HepG2 (cell line): ENCODE measurements around the gene GLIS1. TPM values are rescaled to one million over a fixed set of nuclear protein-coding genes. Genes with fewer than 3 reads are reported as not detected.

ENCODE experiments used
- ATAC-seq: fragments of 200-7000 bp; cut with Tn5 transposase; 3 replicates; pipeline ENCODE4 v1.9.1; 2020; ENCODE audit warnings: mild to moderate bottlenecking, moderate library complexity
- BruUV-seq: library from RNA; stranded (reverse); fragments of 400-500 nt; replicated peaks from 2 replicates; lab custom pipeline; 2021; lab: Mats Ljungman, UMichigan
- CTCF ChIA-PET: fragments of 300-600 bp; formaldehyde crosslinking; extraction: SDS; loops from one replicate; lab custom pipeline; 2021; ENCODE audit warnings: low total read pairs, inconsistent platforms, low intra/inter-chr PET ratio; lab: Yijun Ruan, JAX
- POLR2A ChIA-PET: fragments of 350-600 bp; sonication (Branson Sonifier 250); formaldehyde crosslinking; loops from one replicate; lab custom pipeline; 2020; ENCODE audit warnings: antibody characterized with exemption, inconsistent platforms; lab: Yijun Ruan, JAX
- DNase-seq: peaks from one replicate; pipeline ENCODE4 v3.0.0-alpha.2; 2015; ENCODE audit warnings: low spot score
- FAIRE-seq: peaks from 3 replicates; lab custom pipeline; 2011; peaks lifted over from hg19 to GRCh38; lab: Jason Lieb, UNC
- H2AFZ ChIP-seq: one replicate; pipeline ENCODE4 v1.6.1; 2011; ENCODE audit warnings: low read length, inconsistent platforms
- H3K27ac ChIP-seq: fragments of 300-600 bp; 3 replicates; pipeline ENCODE4 v1.8.0; 2011; ENCODE audit warnings: mixed run types, mild to moderate bottlenecking, mixed read lengths, low read length, inconsistent platforms; ENCODE audit not compliant: insufficient read depth; ENCODE audit errors: extremely low read length
- H3K27me3 ChIP-seq, 2 experiments: fragments of 200-600 bp in 1 of 2; 2 replicates in 1 of 2; 3 replicates in 1 of 2; pipeline versions ENCODE4 v1.6.0 to v1.8.0; 2011; ENCODE audit warnings: low read length in 2 of 2, mild to moderate bottlenecking in 2 of 2, moderate library complexity in 2 of 2, inconsistent platforms in 1 of 2; ENCODE audit not compliant: insufficient read depth in 2 of 2, control insufficient read depth in 1 of 2
- H3K36me3 ChIP-seq, 2 experiments: fragments of 200-600 bp in 1 of 2; replicated peaks in 1 of 2; 2 replicates in 1 of 2; 3 replicates in 1 of 2; pipeline versions ENCODE4 v1.5.1 to v1.8.0; 2011; ENCODE audit warnings: low read length in 2 of 2, inconsistent platforms in 1 of 2; ENCODE audit not compliant: insufficient read depth in 2 of 2, control insufficient read depth in 1 of 2
- H3K4me1 ChIP-seq: 2 replicates; pipeline ENCODE4 v1.5.1; 2012; ENCODE audit warnings: low read length, inconsistent platforms; ENCODE audit not compliant: insufficient read depth
- H3K4me2 ChIP-seq: 2 replicates; pipeline ENCODE4 v1.6.0; 2011; ENCODE audit warnings: low read depth, low read length, inconsistent platforms
- H3K4me3 ChIP-seq, 3 experiments: fragments of 200-600 bp in 1 of 3; sonication (generic), shearing (Covaris generic) in 1 of 3; replicated peaks in 1 of 3; 2 replicates each; pipeline ENCODE4 v1.5.1; 2011 to 2016; ENCODE audit warnings: low read length in 3 of 3, inconsistent platforms in 2 of 3, low read depth in 2 of 3, mild to moderate bottlenecking in 2 of 3, control low read depth in 1 of 3, mixed read lengths in 1 of 3; ENCODE audit not compliant: insufficient read depth in 1 of 3
- H3K79me2 ChIP-seq: one replicate; pipeline ENCODE4 v1.6.1; 2011; ENCODE audit warnings: low read length, inconsistent platforms; ENCODE audit not compliant: insufficient read depth
- H3K9ac ChIP-seq: 2 replicates; pipeline ENCODE4 v1.6.0; 2011; ENCODE audit warnings: mild to moderate bottlenecking, low read depth, low read length, inconsistent platforms; ENCODE audit not compliant: insufficient read depth
- H3K9me3 ChIP-seq: 2 replicates; pipeline ENCODE4 v1.5.1; 2012; ENCODE audit warnings: mild to moderate bottlenecking, low read length
- H4K20me1 ChIP-seq: 2 replicates; pipeline ENCODE4 v1.6.0; 2011; ENCODE audit warnings: inconsistent platforms, mild to moderate bottlenecking, low read length, moderate library complexity; ENCODE audit not compliant: insufficient read depth
- AHR ChIP-seq: IDR thresholded peaks from 2 replicates; pipeline ENCODE4 v1.6.1; 2018; ENCODE audit warnings: missing genetic modification reagents, missing compliant biosample characterization
- CEBPB ChIP-seq: IDR thresholded peaks from 2 replicates; pipeline ENCODE4 v1.6.1; 2011; ENCODE audit warnings: low read depth, low read length, improper control_type of control experiment, borderline replicate concordance
- CHD4 ChIP-seq: fragments of 200-600 bp; sonication (generic); IDR thresholded peaks from 2 replicates; pipeline ENCODE4 v1.7.0; 2017; ENCODE audit warnings: mild to moderate bottlenecking, low read length, borderline replicate concordance
- HOXA7 ChIP-seq: sonication (generic); formaldehyde crosslinking; IDR thresholded peaks from 2 replicates; pipeline ENCODE4 v1.8.1; 2022; ENCODE audit warnings: mild to moderate bottlenecking, missing genetic modification reagents, moderate library complexity
- SRSF1 ChIP-seq: fragments of 200-400 bp; formaldehyde crosslinking; optimal IDR thresholded peaks from 2 replicates; pipeline ENCODE3; 2017; ENCODE audit warnings: mild to moderate bottlenecking, low read depth, low read length, moderate library complexity
- ZFP36 ChIP-seq: fragments of 150-350 bp; IDR thresholded peaks from 2 replicates; pipeline ENCODE4 v1.6.1; 2018; ENCODE audit warnings: borderline replicate concordance, low read length, low read depth; ENCODE audit not compliant: partially characterized antibody
- ZNF263 ChIP-seq: sonication (generic); formaldehyde crosslinking; IDR thresholded peaks from 2 replicates; pipeline ENCODE4 v1.4.0; 2020; ENCODE audit warnings: missing genetic modification reagents
- ZNF766 ChIP-seq: sonication (generic); formaldehyde crosslinking; IDR thresholded peaks from 2 replicates; pipeline ENCODE4 v1.5.0; 2020; ENCODE audit warnings: missing genetic modification reagents, borderline replicate concordance
- WGBS: methylation state at CpG from one replicate; pipeline ENCODE4 v1.1.6; 2017; ENCODE audit warnings: low lambda C conversion rate; 5-methylcytosine and 5-hydroxymethylcytosine counted together
- in situ Hi-C: cut with HindIII; loops from 2 replicates; pipeline ENCODE4 v1.10.0; 2017; ENCODE audit warnings: low pct_unique_long_range_greater_than_20kb; ENCODE audit not compliant: extremely low pct_ligation_motif_present
- intact Hi-C: fragments of 100-400 bp; cut with micrococcal nuclease; formaldehyde crosslinking; loops from one replicate; pipeline ENCODE4 v1.10.0; 2022; ENCODE audit not compliant: unreplicated experiment
- polyA plus RNA-seq, 8 experiments: library from polyadenylated mRNA; depleted of rRNA in 3 of 8; stranded (reverse) in 7 of 8; unstranded in 1 of 8; fragments of >200 nt; fragmentation: Illumina TruSeq in 4 of 8; extraction: Trizol in 4 of 8; gene quantifications; 2 replicates each; pipeline versions ENCODE4 v1.2.1 to v1.2.3, GENCODE V29; 2011 to 2016; ENCODE audit warnings: low read depth in 4 of 8, missing spikeins in 1 of 8, mixed read lengths in 1 of 8; ENCODE audit not compliant: insufficient read depth in 1 of 8
- total RNA-seq, 5 experiments: library from RNA; depleted of rRNA; stranded (reverse); fragments of >200 nt; fragmentation: Illumina TruSeq; extraction: Trizol; gene quantifications; 2 replicates each; pipeline ENCODE4 v1.2.3, GENCODE V29; 2016; ENCODE audit warnings: low read depth in 1 of 5

Gene GLIS1
- total and polyA plus RNA-seq, 2 of the 13 experiments (the other 11 are each of a cell fraction or from before 2014, with no cell fraction given): 0.03 TPM; not detected in 1

DNA sequence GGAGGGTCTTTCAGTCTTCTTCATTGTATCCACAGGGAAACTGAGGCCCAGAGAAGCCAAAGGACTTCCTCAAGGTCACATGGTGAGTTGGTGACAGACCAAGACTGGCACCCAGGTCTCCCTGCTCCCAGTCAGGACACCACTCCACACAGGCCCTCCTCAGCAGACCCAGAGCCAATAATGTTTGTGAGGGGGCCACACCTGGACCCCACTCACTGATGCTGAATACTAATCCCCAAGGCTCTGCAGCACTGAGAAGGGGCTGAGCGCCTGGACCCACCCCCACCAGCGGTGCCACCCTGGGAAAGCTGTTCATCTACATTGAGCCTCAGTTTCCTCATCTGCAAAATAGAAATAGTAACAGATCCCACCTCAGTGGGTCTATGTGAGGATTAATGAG is 79.5 kb downstream of the GLIS1 start:
- H3K4me2 ChIP-seq: no peak overlapping the region
- BruUV-seq: no TSS peak
- H3K27ac ChIP-seq: no peak overlapping the region
- TF ChIP-seq CHD4: no peak
- no peak for TF ChIP-seq SRSF1
- TF ChIP-seq, all 625 proteins: peak for 0
- intact Hi-C loops: no loop called here
- ChIA-PET POLR2A (no interaction called here), CTCF (no interaction called here)
- ATAC-seq (no peak), FAIRE-seq (no peak), DNase-seq (no peak)
- Histone ChIP-seq H3K36me3 (no peaks in the 10 kb centered on the region), H3K27me3 (peaks cover 7 to 41% of the 10 kb centered on the region in 2 experiments; a peak in 4 of 5 replicates), H4K20me1 (no peaks in the 10 kb centered on the region), H3K4me3 (no peak overlapping the region), H3K79me2 (no peaks in the 10 kb centered on the region), H3K9me3 (no peaks in the 10 kb centered on the region), H3K9ac (no peak overlapping the region), H2AFZ (no peak overlapping the region), H3K4me1 (peaks cover 10% of the 10 kb centered on the region)
- in situ Hi-C loops: no loop called here
- WGBS: 13% methylated on average over 2 of the region's 2 CpGs

- intact Hi-C loops (no loop called here), in situ Hi-C loops (no loop called here)
- Histone ChIP-seq H3K36me3 (no peaks in the 10 kb centered on the region), H3K9me3 (no peaks in the 10 kb centered on the region), H3K4me2 (no peak overlapping the region), H2AFZ (no peak overlapping the region), H3K4me1 (peaks cover 10% of the 10 kb centered on the region), H3K9ac (no peak overlapping the region), H3K27ac (no peak overlapping the region), H3K27me3 (peaks cover 8 to 45% of the 10 kb centered on the region in 2 experiments; a peak in 4 of 5 replicates), H4K20me1 (no peaks in the 10 kb centered on the region), H3K4me3 (no peak overlapping the region), H3K79me2 (no peaks in the 10 kb centered on the region)
- TF ChIP-seq HOXA7 (CRISPR knock-in tag) (no peak), ZNF263 (peak; percentile 36; the same call in 1 of the 2 replicates), AHR (CRISPR knock-in tag) (no peak), ZNF766 (no peak), ZFP36 (peak; percentile 91), CEBPB (no peak)
- ChIA-PET CTCF (no interaction called here), POLR2A (no interaction called here)
- FAIRE-seq (no peak), DNase-seq (no peak), ATAC-seq (peak; percentile 38)
- BruUV-seq: no TSS peak
- 55% methylated on average over 7 of the region's 8 CpGs for WGBS
These were observed 80.3 kb downstream of the GLIS1 start for GRCh38 chr1:53658489-53659230.
